Activated CD4-positive, alpha-beta T cell treated with anti-CD3 and anti-CD28 coated beads for 48 hours (primary cell): ENCODE data around the gene SPECC1.
A peak's percentile ranks its signal among the peaks of the same experiment; 100 is the strongest.
"Not testable (repeated sequence)": the region's sequence is repeated elsewhere in the genome, so short reads cannot be mapped to it uniquely, and the experiment has no call there.

Source experiments
- DNase-seq: peaks from one replicate; pipeline ENCODE4 v3.0.0-alpha.2; 2020

Gene SPECC1

GRCh38 chr17:20284022-20284421, 274.9 kb downstream of the SPECC1 start:
- DNase-seq: no peak

DNA sequence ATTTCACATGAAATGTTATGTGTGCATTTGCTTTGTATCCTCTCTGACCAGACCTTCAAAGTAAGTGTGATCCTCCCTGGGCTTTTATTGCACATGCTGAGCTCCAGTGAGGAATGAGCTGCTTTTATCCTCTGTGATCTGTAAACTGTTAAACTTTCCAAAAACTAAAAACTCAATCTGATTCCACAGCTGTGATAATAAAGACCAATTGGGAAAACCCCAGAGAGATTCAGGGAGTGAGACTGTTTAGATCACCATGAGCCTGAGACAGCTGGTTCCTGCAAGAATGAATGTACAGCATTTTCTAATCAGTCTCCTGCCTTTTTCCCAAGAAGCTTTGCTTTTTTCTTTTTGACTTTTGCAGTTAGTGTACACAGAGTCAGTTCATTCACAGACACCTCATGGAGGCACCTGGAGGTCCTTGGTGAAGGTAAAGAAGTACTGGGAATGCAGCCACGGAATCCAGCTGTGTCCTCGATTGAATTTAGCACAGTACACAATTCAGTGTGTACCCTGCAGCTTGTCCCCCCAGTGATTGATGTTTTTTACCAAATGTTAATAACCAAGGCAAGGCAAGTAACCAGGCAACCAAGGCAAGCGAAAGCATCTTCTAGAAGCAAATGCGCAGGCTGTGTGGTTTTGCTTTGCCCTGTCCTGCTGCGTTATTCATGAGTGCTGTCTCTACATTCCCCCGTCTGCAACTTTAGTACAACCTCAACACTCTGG, 275.6 kb downstream of the SPECC1 start:
- no peak for DNase-seq

GRCh38 chr17:20289984-20290383, 280.8 kb downstream of the SPECC1 start:
- DNase-seq: no peak

GRCh38 chr17:20291853-20292252, 282.7 kb downstream of the SPECC1 start:
- DNase-seq: no peak

GRCh38 chr17:20293501-20293900, 284.3 kb downstream of the SPECC1 start:
- no peak for DNase-seq

- DNase-seq: no peak
Observed at GRCh38 chr17:20294120-20294519, 285.0 kb downstream of the SPECC1 start.

GRCh38 chr17:20299013-20299412, 289.9 kb downstream of the SPECC1 start:
- DNase-seq: no peak

GRCh38 chr17:20300436-20300934, 291.3 kb downstream of the SPECC1 start:
- DNase-seq: no peak

DNA sequence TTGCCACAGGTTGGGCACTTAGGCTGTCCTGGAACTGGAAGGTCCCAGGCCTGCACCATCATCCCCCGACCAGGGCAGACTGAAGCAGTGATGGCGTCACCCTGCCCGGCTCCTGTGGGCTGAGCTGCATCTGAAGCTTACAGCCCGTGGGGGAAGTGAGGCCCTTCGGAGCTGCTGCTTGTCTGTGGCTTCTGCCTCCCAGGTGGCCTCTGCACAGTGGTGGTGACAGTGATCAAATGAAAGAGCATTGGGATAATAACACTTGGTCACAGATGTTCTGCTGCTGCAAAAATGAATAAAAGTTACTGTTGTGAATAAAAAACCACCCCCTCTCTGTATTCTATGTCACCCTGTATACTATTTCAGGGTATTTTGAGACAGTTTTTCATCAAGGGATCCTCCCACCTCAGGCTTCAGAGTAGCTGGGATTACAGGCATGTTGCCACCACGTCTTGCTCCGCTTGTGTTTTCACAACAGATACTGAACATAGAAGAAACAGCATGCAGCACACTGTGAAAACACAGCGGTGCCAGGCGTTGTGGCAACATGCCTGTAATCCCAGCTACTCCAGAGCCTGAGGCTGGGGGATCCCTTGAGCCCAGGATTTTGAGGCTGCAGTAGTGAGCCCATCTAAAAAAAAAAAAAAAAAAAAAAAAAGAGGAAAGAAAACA, 293.2 kb downstream of the SPECC1 start:
- DNase-seq: no peak

- DNase-seq: no peak
Observed at GRCh38 chr17:20304961-20305360, 295.8 kb downstream of the SPECC1 start.

DNA sequence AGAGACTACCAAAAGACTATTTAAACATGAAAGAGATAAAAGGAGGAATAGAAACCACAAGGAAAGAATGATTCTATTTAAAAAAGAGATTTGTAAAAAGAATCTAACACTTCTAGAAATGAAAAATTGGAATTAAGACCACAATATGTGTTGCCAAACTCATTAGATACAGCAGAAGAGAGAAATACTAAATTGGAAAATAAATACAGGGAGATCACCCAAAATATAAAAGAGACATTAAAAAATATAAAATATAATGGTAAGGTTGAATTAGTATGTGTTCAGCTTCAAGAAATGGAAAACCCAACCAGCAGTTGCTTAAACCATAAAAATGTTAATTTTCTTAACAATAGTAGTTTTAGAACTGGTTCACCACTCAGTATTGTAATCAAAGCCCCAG, 297.8 kb downstream of the SPECC1 start:
- DNase-seq: no peak

- no peak for DNase-seq
Observed at GRCh38 chr17:20307326-20307910, 298.3 kb downstream of the SPECC1 start.

- no peak for DNase-seq
Observed at GRCh38 chr17:20310481-20310880, 301.3 kb downstream of the SPECC1 start.

GRCh38 chr17:20313306-20313705, 304.1 kb downstream of the SPECC1 start:
- no peak for DNase-seq

- no peak for DNase-seq
Observed at GRCh38 chr17:20313891-20314290, 304.7 kb downstream of the SPECC1 start.

- DNase-seq: no peak
Observed at GRCh38 chr17:20314834-20315233, 305.7 kb downstream of the SPECC1 start.

- DNase-seq: no peak
Observed at GRCh38 chr17:20315311-20315710, 306.2 kb downstream of the SPECC1 start.

- DNase-seq: no peak
Observed at GRCh38 chr17:20315821-20316220, 306.7 kb downstream of the SPECC1 start.

GRCh38 chr17:20320535-20321229, 311.5 kb downstream of the SPECC1 start:
- DNase-seq: peak; percentile 87

DNA sequence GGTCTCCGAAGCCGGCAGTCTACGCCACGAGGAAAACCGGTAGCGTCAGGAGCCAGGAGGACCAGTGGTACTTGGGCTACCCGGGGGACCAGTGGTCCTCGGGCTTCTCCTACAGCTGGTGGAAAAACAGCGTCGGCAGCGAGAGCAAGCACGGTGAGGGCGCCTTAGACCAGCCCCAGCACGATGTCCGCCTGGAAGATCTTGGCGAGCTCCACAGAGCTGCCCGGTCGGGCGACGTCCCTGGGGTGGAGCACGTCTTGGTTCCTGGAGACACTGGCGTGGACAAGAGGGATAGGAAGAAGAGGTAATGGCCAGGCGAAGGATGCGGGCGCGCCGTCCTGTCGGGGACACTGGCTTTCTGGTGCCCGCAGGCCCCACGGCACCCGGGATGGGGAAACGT, 312.2 kb downstream of the SPECC1 start:
- DNase-seq: not testable (repeated sequence)

DNA sequence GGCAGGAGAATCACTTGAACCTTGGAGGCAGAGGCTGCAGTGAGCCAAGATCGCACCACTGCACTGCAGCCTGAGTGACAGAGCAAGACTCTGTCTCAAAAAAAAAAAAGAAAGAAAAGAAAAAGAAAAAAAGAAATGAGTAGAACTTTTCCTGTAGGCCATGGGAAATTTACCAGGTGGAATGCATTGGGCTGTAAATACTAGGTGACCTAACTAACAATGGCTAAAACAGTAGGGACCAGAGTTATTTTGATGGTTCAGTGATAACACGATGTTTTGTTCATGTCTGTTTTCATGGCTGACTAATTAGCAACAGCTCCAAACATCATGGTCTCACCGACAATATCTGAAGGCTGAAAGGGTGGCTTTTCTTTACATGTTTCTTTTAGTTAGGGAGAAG, 318.6 kb downstream of the SPECC1 start:
- not testable (repeated sequence) for DNase-seq

DNA sequence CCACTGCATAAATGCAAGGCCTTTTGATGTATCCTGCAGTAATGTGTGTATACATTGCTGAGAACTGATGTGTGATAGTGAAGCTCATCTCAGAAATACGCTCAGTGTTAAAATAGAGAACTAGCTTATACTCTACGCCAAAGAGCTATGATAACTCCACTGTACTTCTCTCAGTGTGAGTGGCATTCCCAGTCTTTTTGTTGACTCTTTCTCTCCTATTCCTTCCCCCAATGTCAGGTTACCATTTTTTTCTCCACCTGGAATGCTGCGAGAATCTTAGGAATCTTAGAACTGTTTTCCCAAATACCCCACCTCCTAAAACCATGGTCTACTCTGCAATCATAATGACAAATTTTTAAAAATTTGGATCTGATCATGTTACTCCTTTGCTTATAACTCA, 342.2 kb downstream of the SPECC1 start:
- DNase-seq: not testable (repeated sequence)

DNA sequence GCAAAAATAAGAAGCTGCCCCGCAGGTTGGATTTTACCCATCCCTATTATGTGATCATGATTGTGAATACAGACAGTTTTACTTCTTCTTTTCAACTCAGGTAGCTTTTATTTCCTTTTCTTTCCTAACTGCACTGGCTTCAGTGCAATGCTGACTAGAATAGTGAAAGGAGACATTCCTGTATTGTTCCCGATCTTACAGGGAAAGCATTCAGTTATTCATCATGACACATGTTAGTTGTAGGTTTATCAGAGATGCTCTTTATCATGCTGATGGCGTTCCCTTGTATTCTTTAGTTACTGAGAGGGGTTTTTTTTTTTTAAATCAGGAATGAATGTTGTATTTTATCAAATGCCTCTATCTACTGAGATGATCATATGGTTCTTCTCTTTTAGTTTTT, 343.4 kb downstream of the SPECC1 start:
- DNase-seq: not testable (repeated sequence)
